Epithelial cell of proximal tubule (primary cell): Measurements from ENCODE around the gene RBM33. TPM values are rescaled to one million over a fixed set of nuclear protein-coding genes. Genes with fewer than 3 reads are reported as not detected.

Source experiments
- DNase-seq: peaks from one replicate; pipeline ENCODE4 v3.0.0-alpha.2; 2011; ENCODE audit warnings: low read depth
- H3K4me3 ChIP-seq: 2 replicates; pipeline ENCODE4 v1.5.1; 2011; ENCODE audit warnings: low read depth, mild to moderate bottlenecking, low read length
- CTCF ChIP-seq: conservative IDR thresholded peaks from 2 replicates; pipeline ENCODE4 v1.5.1; 2012; ENCODE audit warnings: low read depth, mild to moderate bottlenecking, low read length
- total RNA-seq: library from RNA; depleted of rRNA; stranded (reverse); fragments of >200 nt; gene quantifications from 2 replicates; pipeline ENCODE4 v1.2.3, GENCODE V29; 2015

Gene RBM33
- total RNA-seq, 1 donor from 2014 or later = 18.0 TPM

- DNase-seq = no peak
- H3K4me3 ChIP-seq = peak overlapping the region; percentile 68
- no peak for TF ChIP-seq CTCF
Observed at GRCh38 chr7:155809947-155810769, 165.7 kb downstream of the RBM33 start.

- H3K4me3 ChIP-seq = peak overlapping the region; percentile 68
- TF ChIP-seq CTCF = no peak
Observed at GRCh38 chr7:155810770-155811559, 166.5 kb downstream of the RBM33 start.

GRCh38 chr7:155811560-155811894 is 167.1 kb downstream of the RBM33 start:
- H3K4me3 ChIP-seq = peak overlapping the region; percentile 68
- DNase-seq = no peak
- TF ChIP-seq CTCF = no peak

More at GRCh38 chr7:155810770-155811559, 166.5 kb downstream of the RBM33 start:
- no peak for DNase-seq

- H3K4me3 ChIP-seq = peak within 1 kb of the TSS; percentile 68
- no peak for TF ChIP-seq CTCF
- DNase-seq = no peak
Observed at GRCh38 chr7:155811895-155812761, 167.7 kb downstream of the RBM33 start, which contains the start of gene SHH. SHH (minus strand) TSS chr7:155812463; CDS start chr7:155812122, 341 bp downstream.

- no peak for DNase-seq
- TF ChIP-seq CTCF = no peak
Observed at GRCh38 chr7:155813125-155813524, 168.7 kb downstream of the RBM33 start.

GRCh38 chr7:155813546-155814315 is 169.3 kb downstream of the RBM33 start:
- no peak for DNase-seq
- H3K4me3 ChIP-seq = no peak overlapping the region
- no peak for TF ChIP-seq CTCF

More at GRCh38 chr7:155813125-155813524, 168.7 kb downstream of the RBM33 start:
- H3K4me3 ChIP-seq = no peak overlapping the region
